DMS153 treated with DMSO at 0.1 percent for 48 hours (cell line): ENCODE results near the gene TUBD1.
"Not testable (repeated sequence)": the region's sequence is repeated elsewhere in the genome, so short reads cannot be mapped to it uniquely, and the experiment has no call there.

Experiments used
- DNase-seq: peaks from one replicate; lab custom pipeline; 2025; ENCODE audit not compliant: unreplicated experiment; lab: John Stamatoyannopoulos, UW

The TUBD1 gene

DNA sequence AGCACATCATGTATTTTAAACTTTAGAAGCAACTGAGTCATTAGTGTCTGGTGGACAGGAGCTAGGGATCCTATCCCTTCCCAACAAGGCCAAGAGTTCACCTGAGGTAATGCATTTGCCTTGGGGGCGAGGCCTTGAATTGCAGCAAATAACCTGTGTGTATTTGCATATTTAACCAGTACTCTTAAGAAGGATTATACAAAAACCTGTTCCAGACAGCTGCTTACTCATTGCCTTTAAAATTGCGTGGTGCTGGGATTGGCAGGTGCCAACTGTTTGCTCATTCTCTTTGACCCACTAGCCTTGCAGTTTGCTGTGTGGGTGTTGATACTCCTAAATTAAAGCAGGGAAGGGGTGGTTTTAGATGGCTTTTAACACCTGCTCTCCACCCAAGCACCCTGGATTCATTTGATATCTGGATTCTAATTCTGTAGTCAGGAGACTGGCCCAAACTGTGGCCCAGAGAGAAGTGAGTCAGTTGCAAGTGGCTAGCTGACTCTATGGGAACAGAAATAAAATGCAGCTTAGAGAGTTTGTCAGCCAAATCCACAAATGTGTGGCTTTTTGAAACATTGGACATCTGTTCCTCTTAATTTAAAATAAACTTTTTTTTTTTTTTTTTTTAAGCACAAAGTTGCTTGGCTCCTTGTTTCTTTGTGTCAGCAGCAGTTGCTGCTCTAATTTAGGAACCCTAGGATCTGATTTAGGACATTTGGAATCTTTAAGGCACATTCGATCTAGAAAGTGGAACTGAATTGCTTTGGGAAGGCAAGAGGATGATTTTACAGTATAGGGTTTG lies 46.9 kb downstream of the TUBD1 start:
- peak; percentile 82 for DNase-seq

- DNase-seq, result no peak
Measured at GRCh38 chr17:59844884-59845594, 47.7 kb downstream of the TUBD1 start.

DNA sequence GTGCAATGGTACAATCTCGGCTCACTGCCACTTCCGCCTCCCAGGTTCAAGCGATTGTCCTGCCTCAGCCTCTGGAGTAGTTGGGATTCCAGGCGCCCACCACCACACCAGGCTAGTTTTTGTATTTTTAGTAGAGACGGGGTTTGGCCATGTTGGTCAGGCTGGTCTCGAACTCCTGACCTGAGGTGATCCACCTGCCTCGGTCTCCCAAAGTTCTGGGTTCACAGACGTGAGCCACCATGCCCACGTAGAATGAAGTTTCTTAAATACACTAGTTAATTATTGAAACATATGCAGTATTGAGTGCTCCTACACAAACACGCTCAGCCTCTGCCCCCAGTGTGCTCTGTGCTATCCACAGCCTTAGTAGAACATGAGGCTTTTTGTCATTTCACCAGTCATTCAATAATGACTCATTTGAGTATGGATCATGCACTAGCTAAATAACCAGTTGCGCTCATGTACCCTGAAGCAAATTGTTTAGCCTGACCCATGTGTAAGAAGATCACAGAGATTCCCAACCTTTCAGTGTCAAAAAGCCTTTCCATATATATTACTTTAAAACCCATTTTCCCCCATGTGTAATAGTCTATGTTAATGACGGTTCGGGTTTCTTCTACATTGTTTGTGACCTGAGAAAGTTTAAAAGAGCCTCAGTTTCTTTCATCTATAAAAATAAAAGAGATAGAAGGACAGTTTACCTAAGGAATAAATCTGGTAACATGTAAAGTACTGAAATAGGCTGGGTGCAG lies 49.7 kb downstream of the TUBD1 start:
- no peak for DNase-seq

GRCh38 chr17:59841882-59842263 lies 50.9 kb downstream of the TUBD1 start:
- DNase-seq, result not testable (repeated sequence)

- DNase-seq, result not testable (repeated sequence)
Measured at GRCh38 chr17:59841091-59841881, 51.5 kb downstream of the TUBD1 start.

DNA sequence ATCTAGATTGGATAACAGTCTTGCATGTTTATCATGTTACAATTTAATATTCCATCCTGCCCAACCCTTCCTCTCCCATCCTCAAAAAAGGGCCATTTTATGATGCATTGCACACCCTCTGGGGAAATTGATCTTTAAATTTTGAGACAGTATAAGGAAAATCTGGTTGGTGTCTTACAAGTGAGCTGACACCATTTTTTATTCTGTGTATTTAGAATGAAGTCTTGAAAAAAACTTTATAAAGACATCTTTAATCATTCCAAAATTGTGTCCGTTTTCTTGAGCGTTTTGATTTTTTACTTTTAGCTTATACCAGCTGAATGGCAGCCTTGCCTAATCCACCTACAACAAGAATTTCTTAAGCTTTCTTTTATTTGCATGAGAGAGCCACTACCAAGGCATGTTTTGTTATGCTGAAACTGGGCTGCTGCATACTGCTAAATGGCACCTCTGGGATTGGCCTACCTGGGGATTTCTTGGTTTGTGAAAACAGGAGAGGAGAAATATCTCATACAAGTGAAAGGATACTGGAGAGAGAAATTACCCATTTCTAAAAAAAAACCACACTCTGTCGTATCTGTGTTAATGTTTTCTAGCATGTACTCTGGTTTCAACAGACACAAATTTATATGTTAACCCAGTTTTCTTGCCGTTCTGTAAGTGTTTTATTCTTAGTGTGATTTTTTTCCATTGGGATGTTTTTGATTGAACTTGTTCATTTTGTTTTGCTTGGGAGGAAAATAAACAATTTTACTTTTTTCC lies 52.2 kb downstream of the TUBD1 start:
- no peak for DNase-seq

DNA sequence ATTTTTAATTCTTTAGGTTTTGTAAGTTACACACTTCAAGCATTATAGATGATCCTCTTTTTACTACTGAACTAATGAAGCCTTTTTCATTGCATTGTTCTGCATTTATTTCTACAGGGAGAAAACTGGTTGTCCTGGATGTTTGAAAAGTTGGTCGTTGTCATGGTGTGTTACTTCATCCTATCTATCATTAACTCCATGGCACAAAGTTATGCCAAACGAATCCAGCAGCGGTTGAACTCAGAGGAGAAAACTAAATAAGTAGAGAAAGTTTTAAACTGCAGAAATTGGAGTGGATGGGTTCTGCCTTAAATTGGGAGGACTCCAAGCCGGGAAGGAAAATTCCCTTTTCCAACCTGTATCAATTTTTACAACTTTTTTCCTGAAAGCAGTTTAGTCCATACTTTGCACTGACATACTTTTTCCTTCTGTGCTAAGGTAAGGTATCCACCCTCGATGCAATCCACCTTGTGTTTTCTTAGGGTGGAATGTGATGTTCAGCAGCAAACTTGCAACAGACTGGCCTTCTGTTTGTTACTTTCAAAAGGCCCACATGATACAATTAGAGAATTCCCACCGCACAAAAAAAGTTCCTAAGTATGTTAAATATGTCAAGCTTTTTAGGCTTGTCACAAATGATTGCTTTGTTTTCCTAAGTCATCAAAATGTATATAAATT lies 53.0 kb downstream of the TUBD1 start:
- no peak for DNase-seq

GRCh38 chr17:59838052-59838916 lies 54.5 kb downstream of the TUBD1 start:
- DNase-seq, result no peak

- peak; percentile 99 for DNase-seq
Measured at GRCh38 chr17:59837308-59838051, 55.3 kb downstream of the TUBD1 start.

- no peak for DNase-seq
Measured at GRCh38 chr17:59832883-59833379, 59.8 kb downstream of the TUBD1 start.

DNA sequence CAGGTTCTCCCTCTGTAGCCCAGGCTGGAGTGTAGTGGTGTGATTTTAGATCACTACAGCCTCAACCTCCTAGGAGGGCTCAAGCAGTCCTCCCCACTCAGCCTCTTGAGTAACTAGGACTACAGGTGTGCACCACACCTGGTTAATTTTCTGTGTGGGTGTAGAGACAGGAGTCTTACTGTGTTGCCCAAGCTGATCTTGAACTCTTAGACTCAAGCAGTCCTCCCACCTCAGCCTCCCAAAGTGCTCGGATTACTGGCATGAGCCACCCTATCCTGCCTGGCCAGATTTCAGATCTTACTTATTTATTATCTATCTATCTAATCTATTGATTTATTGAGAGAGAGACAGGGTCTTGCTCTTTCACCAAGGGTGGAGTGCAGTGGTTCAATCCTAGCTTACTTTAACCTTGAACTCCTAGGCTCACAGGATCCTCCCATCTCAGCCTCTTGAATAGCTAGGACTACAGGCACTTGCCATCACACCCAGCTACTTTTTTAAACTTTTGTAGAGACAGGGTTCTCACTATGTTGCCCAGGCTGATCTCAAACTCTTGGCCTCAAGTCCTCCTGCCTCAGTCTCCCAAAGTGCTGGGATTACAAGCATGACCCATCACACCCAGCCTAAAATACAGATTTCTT lies 61.8 kb downstream of the TUBD1 start:
- DNase-seq, result no peak

DNA sequence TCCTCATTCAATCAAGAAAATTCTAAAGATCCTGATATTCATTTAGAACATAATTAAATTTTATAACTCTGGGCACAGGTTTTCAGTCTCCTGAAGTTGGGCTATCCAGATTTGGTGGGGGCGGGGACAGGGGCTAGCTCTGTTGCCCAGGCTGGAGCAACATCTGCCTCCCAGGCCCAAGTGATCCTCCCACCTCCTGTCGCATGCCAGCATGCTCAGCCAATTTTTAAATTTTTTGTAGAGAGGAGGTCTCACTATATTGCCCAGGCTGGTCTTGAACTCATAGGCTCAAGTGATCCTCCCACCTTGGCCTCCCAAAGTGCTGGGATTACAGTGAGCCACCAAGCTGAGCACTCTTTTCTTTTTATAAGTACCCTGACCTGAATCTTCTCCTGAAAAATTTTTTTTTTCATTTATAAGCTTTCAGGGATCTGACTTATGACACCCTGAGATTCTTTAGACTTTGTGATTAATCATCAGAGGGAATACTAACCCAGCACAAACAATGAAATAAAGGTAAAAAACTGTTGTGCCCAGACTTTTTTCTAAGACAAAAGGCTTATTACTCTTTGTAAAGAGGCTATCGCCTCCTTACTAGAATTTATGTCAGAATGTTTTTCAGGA lies 62.6 kb downstream of the TUBD1 start:
- DNase-seq, result no peak

DNA sequence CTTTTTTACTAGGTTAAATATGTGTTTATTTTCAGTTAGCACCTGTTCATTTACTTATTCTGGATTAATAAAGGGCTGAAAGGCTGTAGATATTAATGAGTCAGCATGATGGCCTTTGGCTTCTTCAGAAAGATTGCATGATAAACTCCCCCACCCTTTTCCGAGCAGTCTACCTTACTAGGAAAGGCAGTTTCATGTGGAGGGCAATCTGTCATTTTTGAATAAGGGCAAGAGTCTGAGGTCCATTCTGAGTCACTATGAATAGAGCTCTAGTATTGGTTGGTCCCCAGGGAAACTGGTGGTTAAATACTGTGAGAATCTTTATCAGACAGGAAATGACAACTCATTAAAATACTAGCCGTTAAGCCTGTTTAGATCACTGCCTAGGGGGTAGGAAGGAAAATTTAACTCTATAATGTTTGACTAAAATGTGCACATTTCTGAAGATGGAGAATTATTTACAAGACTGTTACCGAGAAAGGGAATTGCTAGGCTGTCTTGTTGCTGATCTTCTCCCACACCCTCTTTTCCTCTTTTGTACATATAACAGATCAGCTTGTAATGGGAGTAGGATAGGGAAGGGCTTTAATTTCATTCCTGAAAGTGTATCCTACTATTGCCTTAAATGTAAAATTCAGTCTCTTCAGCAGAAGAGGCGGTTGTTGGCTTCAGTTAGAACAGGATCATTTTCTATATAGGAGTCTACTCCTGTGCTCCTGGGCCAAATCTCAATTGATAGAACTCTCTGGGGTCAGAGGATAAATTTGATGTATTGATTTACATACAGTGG lies 63.3 kb downstream of the TUBD1 start:
- peak; percentile 98 for DNase-seq

GRCh38 chr17:59828819-59829216 lies 63.9 kb downstream of the TUBD1 start:
- not testable (repeated sequence) for DNase-seq

DNA sequence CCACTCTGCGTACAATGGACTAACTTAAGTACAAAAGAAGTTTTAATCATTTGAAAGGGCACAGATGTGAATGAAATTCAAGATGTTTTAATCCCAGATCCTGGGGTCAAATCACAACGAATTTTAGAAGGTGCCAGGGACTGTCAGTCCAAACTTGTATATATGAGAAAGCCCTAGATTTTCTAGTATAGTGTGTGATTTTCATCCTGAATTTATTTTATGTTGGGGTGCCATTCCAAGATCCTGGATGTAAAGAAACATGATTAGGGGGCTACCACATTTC lies 64.3 kb downstream of the TUBD1 start:
- DNase-seq, result no peak

GRCh38 chr17:59827721-59828477 lies 64.8 kb downstream of the TUBD1 start:
- DNase-seq, result no peak
